HG03280 (cell line): ENCODE measurements around the gene VAV1.

Experiments used
- ATAC-seq: cut with Tn5 transposase; IDR thresholded peaks from one replicate; pipeline ENCODE4 v1.9.1; 2021; ENCODE audit warnings: mild to moderate bottlenecking, moderate library complexity; ENCODE audit not compliant: unreplicated experiment

VAV1 gene

GRCh38 chr19:6772028-6772865, at the start of gene VAV1:
TSS of gene VAV1 (plus strand) at chr19:6772708. CDS start at chr19:6772808, 100 bp downstream.
- ATAC-seq = peak; percentile 34

DNA sequence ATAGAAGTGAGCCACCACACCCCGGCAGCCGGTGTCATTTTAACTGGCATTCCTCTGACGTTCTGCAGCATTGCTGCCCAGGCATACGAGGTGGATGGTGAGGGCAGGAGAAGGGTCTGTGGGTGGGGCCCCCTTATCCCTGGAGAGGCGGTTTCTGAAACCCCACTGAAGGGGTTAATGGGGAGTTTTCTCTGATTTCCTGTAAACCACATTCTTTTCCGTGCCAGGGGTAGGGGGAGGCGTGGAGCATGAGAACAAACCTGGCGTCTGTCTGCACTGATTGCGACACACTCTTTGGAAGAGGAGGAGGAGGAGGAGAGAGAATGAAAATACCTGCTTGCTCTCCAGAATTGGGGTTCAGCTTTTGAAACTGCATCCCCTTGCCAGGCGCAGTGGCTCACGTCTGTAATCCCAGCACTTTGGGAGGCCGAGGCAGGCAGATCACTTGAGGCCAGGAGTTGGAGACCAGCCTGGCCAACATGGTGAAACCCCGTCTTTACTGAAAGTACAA, 49.3 kb upstream of the VAV1 start:
- no peak for ATAC-seq

GRCh38 chr19:6723738-6724137, 48.8 kb upstream of the VAV1 start:
- no peak for ATAC-seq

- ATAC-seq = no peak
Measured at GRCh38 chr19:6724631-6725492, 47.6 kb upstream of the VAV1 start.

DNA sequence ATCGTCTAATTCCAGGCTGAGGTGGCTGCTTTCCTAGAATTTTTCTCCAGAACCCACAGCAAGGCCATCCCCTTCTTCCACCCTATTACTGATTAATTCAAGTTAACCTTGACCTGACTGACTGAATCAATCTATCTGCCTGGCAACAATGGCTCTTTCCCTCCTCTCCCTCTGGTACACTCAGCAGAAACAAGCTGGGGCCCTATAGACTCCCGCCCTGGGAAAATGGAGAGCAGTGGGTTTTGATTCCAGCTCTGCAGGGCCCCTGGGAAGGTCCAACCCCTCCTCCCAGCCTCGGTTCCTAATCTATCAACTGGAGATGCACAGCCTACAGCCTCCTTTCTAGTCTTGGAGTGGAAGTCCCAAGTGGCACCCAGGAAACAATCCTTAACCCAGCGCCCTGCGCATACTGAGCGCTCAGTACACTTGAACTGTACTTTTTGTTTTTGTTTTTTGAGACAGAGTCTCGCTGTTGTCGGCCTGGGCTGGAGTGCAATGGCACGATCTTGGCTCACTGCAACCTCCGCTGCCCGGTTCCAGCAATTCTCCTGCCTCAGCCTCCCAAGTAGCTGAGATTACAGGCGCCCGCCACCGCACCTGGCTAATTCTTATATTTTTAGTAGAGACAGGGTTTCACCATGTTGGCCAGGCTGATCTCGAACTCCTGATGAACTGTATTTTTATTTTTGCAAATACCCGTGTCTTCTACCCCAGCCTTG, 46.8 kb upstream of the VAV1 start:
- ATAC-seq = no peak

DNA sequence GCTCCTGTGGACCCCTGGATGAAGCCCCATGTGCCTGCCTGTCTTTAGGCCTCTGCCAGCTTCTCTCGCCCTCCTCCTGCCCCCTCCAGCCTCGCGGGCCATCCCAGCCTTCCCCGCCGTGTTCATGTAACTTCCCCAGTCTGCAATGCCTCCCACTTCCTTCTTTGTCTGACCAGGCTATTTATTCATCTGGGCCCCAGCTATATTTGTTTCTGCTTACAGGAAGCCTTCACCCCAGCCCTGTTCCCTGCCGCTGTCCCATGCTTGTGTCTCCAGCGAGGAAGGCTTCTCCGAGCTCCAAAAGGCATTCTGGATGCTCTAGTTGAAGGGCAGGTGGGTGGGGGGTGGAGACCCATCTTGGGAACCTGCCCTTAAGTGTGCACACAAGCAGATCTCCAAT, 44.2 kb upstream of the VAV1 start:
- no peak for ATAC-seq

GRCh38 chr19:6729573-6730152, 42.8 kb upstream of the VAV1 start:
- ATAC-seq = no peak

GRCh38 chr19:6730153-6730804, 42.2 kb upstream of the VAV1 start:
- ATAC-seq = no peak

DNA sequence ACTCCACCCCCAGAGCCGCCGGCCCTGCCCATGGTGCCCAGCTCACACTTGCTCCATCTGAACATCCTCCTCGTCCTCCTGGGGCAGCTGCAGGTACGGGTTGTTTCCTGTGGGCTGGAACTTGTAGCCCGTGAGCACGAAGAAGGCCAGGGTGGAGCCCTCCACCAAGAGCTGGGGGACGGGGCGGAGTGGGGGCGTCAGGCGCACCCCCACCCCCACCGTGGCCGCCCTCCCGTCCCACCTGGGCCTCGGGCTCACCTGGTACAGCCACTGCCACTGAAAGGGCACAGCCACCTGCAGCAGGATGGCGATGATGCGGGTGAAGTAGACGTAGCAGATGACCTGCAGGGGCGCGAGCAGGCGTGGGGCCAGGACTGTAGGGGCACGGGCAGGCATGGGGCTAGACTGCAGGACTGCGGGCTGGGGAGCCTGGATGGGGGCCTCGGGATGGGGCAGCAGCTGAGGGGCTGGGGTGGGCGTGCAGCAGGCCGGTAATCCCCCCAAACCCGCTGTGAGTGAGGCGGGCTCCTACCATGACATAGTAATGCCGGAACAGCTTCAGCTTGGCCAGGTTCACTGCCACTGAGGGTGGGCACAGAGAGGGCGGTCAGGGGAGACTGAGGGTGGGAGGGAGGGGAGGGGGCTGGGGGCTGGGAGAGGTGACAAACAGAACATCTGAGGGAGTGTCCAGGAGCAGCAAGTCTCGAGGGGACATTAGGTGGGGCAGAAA, 41.4 kb upstream of the VAV1 start:
- ATAC-seq = no peak

- no peak for ATAC-seq
Measured at GRCh38 chr19:6731822-6732221, 40.7 kb upstream of the VAV1 start.

DNA sequence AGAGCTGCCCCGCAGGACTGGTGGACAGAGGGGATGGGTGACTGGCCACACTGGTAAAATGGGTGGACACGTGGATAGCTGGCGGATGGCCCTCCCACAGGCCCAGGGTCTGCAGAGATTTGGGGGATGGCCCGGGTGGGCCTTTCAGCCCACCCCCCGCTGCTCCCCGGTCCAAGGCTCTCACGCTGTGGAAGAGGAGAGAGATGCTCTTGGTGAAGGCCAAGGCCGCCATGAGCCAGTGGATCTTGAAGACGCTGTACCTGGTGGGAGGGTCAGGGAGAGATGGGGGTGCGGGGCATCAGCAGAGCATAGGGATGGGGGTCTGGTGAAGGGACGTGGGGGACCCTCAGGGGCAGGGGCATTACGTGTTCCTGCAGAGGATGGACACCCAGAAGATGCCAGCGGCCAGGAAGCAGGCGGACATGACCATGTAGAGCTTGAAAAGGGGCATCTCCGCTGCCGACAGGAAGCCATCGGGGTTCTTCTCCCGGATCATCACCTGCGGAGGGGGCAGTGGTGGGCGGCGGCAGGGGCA, 39.6 kb upstream of the VAV1 start:
- no peak for ATAC-seq

GRCh38 chr19:6733338-6734095, 39.0 kb upstream of the VAV1 start:
- ATAC-seq = no peak

GRCh38 chr19:6734096-6734696, 38.3 kb upstream of the VAV1 start:
- ATAC-seq = no peak

- ATAC-seq = no peak
Measured at GRCh38 chr19:6735181-6735911, 37.2 kb upstream of the VAV1 start.

DNA sequence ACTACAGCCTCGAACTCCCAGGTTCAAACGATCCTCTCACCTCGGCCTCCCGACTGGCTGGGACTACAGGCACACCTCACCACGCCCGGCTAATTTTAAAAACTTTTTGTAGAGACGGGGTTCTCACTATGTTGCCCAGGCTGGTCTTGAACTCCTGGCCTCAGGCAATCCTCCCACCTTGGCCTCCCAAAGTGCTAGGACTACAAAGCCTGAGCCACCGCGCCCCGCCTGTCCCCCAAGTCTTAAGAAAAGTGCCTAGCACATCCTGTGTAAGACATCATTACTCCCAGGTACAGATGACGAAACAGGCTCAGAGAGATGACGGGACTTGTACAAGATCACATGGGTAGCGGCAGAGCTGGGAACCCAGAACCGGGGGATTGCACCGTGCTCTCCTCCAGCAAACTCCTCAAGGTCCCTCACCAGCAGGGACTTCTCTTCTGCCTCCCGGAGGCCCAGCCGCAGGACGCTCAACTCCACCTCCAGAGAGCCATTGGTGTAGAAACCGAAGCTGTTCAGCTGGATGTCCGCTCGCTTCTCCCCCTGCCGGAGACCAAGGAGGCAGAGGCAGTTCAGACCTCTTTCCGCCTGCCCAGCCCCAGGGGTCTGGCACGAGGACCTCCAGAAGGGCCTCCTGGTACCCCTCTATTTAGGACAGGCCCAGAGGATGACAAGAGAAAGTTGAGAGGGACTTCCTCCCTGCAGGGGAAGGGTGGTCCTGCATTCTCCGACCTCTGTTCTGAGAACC, 36.2 kb upstream of the VAV1 start:
- no peak for ATAC-seq

DNA sequence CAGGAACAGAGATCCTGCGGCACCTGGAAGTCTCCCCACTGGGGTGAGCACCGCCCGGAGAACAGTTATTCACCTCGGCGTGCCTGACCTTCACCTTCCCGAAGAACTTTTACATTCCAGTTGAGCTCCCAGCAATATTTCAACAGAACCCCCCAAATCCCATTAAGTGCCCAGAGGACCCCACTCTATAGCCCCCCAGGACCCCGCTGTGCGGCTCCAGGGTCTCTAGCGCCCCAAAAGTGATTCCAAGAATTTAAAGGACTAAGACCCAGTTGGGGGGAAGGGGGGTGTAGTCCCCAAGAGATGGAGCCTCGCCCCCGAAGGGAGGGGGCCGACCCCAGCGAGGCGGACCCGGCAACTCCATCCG, 35.6 kb upstream of the VAV1 start:
- ATAC-seq = no peak
